AG04449 (cell line): ENCODE data around the gene ATP2C2.

Source experiments
- CTCF ChIA-PET: fragments of 350-600 bp; formaldehyde crosslinking; extraction: SDS; loops from one replicate; lab custom pipeline; 2021; ENCODE audit warnings: antibody characterized with exemption; lab: Yijun Ruan, JAX
- POLR2A ChIA-PET: fragments of 400-600, 350-600 bp; formaldehyde crosslinking; extraction: SDS; loops from one replicate; lab custom pipeline; 2020; ENCODE audit warnings: antibody characterized with exemption, inconsistent platforms; lab: Yijun Ruan, JAX
- DNase-seq: peaks from one replicate; pipeline ENCODE4 v3.0.0-alpha.2; 2010; ENCODE audit warnings: low read depth, low spot score
- H3K4me3 ChIP-seq: 2 replicates; pipeline ENCODE4 v1.5.1; 2011; ENCODE audit warnings: low read depth, mild to moderate bottlenecking, control low read depth, low read length
- CTCF ChIP-seq: IDR thresholded peaks from one replicate; pipeline ENCODE4 v1.5.1; 2011; ENCODE audit warnings: mild to moderate bottlenecking, moderate library complexity, low read length, control low read depth, inconsistent platforms; ENCODE audit not compliant: insufficient read depth; ENCODE audit errors: missing control alignments

The ATP2C2 gene

GRCh38 chr16:84369105-84369504 lies 767 bp downstream of the ATP2C2 start:
- no peak overlapping the region for H3K4me3 ChIP-seq
- ChIA-PET CTCF (interaction anchor here (0.9 kb wide), 1 partner anchor 10 kb away, joined by 4 read pairs; no protein-coding TSS in a partner anchor), POLR2A (no interaction called here)
- no peak for TF ChIP-seq CTCF
- DNase-seq, result no peak

GRCh38 chr16:84369938-84370627 lies 1.7 kb downstream of the ATP2C2 start:
- DNase-seq, result no peak
- no peak overlapping the region for H3K4me3 ChIP-seq
- ChIA-PET CTCF (no interaction called here), POLR2A (no interaction called here)
- no peak for TF ChIP-seq CTCF

GRCh38 chr16:84370723-84371552 lies 2.6 kb downstream of the ATP2C2 start:
- ChIA-PET POLR2A (no interaction called here), CTCF (no interaction called here)
- no peak for DNase-seq
- H3K4me3 ChIP-seq, result no peak overlapping the region
- no peak for TF ChIP-seq CTCF

- POLR2A ChIA-PET, result no interaction called here
Observed at GRCh38 chr16:84371553-84371865, 3.2 kb downstream of the ATP2C2 start.

GRCh38 chr16:84373907-84374489 lies 5.7 kb downstream of the ATP2C2 start:
- H3K4me3 ChIP-seq, result no peak overlapping the region
- TF ChIP-seq CTCF, result no peak
- ChIA-PET POLR2A (no interaction called here), CTCF (no interaction called here)
- DNase-seq, result no peak

More at GRCh38 chr16:84371553-84371865, 3.2 kb downstream of the ATP2C2 start:
- CTCF ChIA-PET, result no interaction called here
- TF ChIP-seq CTCF, result no peak
- no peak overlapping the region for H3K4me3 ChIP-seq
- DNase-seq, result no peak

GRCh38 chr16:84378099-84378498 lies 9.8 kb downstream of the ATP2C2 start:
- no peak for TF ChIP-seq CTCF
- DNase-seq, result no peak
- POLR2A ChIA-PET, result no interaction called here
- CTCF ChIA-PET, result interaction anchor here (1.3 kb wide), 1 partner anchor 101 kb away, joined by 4 read pairs; no protein-coding TSS in a partner anchor
- no peak overlapping the region for H3K4me3 ChIP-seq
